Peyer's patch (tissue), 4 donors: ENCODE results near the gene OR2W3. TPM values are rescaled to one million over a fixed set of nuclear protein-coding genes. Genes with fewer than 3 reads are reported as not detected.

ENCODE experiments used
- DNase-seq, 3 donors: peaks; one replicate each; pipeline ENCODE4 v3.0.0-alpha.2; 2017 to 2019
- H3K27ac ChIP-seq, 4 donors: fragments of 200-600 bp; sonication (generic); one replicate each; pipeline ENCODE4 v1.5.1; 2016 to 2019
- H3K27me3 ChIP-seq, 2 donors: fragments of 200-600 bp; sonication (generic); one replicate each; pipeline ENCODE4 v1.5.1; 2019
- H3K36me3 ChIP-seq, 3 donors: fragments of 200-600 bp; sonication (generic); one replicate each; pipeline ENCODE4 v1.5.1; 2016 to 2019
- H3K4me1 ChIP-seq, 4 donors: fragments of 200-600 bp; sonication (generic); one replicate each; pipeline ENCODE4 v1.5.1; 2016 to 2019
- H3K4me3 ChIP-seq, 4 donors: fragments of 200-600 bp; sonication (generic); 1 replicate in 3 of 4; 2 replicates in 1 of 4; pipeline ENCODE4 v1.5.1; 2016 to 2019; ENCODE audit warnings: mild to moderate bottlenecking in 1 of 4
- H3K9me3 ChIP-seq, 4 donors: fragments of 200-600 bp; sonication (generic); one replicate each; pipeline ENCODE4 v1.5.1; 2016 to 2019; ENCODE audit warnings: mild to moderate bottlenecking in 1 of 4
- CTCF ChIP-seq, 6 experiments: fragments of 450-650 bp in 4 of 6; fragments of 200-600 bp in 2 of 6; sonication (generic) in 1 of 6; IDR thresholded peaks; one replicate each; pipeline ENCODE4 v1.5.1; 2017 to 2019; ENCODE audit warnings: antibody characterized with exemption in 6 of 6, mild to moderate bottlenecking in 3 of 6, moderate library complexity in 1 of 6
- POLR2A ChIP-seq, 2 donors: fragments of 450-650 bp; IDR thresholded peaks; one replicate each; pipeline ENCODE4 v1.5.1; 2017; ENCODE audit warnings: antibody characterized with exemption in 2 of 2, mild to moderate bottlenecking in 2 of 2, moderate library complexity in 2 of 2
- total RNA-seq, 4 donors: library from RNA; depleted of rRNA; stranded (reverse); fragments of >200 nt; gene quantifications; one replicate each; pipeline ENCODE4 v1.1.0, GENCODE V29; 2016

The OR2W3 gene
- total RNA-seq, 4 donors from 2014 or later = 2.5 TPM; not detected in 3

- no peak for TF ChIP-seq CTCF (IDR thresholded peaks at IDR 0.05)
- TF ChIP-seq POLR2A (IDR thresholded peaks at IDR 0.05) = no peak
- Histone ChIP-seq H3K4me3 (no peak overlapping the region), H3K36me3 (no peaks in the 10 kb centered on the region), H3K27ac (no peak overlapping the region), H3K9me3 (peaks cover 0 to 10% (median 0%) of the 10 kb centered on the region in 4 donors), H3K27me3 (no peaks in the 10 kb centered on the region), H3K4me1 (no peaks in the 10 kb centered on the region)
- no peak for DNase-seq
These were observed 30.0 kb upstream of the OR2W3 start for GRCh38 chr1:247865416-247865815.

- DNase-seq = no peak
- TF ChIP-seq POLR2A (IDR thresholded peaks at IDR 0.05) (no peak), CTCF (IDR thresholded peaks at IDR 0.05) (no peak)
- Histone ChIP-seq H3K9me3 (peaks cover 0 to 3% (median 0%) of the 10 kb centered on the region in 4 donors), H3K36me3 (no peaks in the 10 kb centered on the region), H3K4me1 (no peaks in the 10 kb centered on the region), H3K27me3 (no peaks in the 10 kb centered on the region), H3K4me3 (no peak overlapping the region), H3K27ac (no peak overlapping the region)
These were observed 12.0 kb upstream of the OR2W3 start for GRCh38 chr1:247883346-247883745.

- no peak for TF ChIP-seq POLR2A (IDR thresholded peaks at IDR 0.05)
- no peak for TF ChIP-seq CTCF (IDR thresholded peaks at IDR 0.05)
- Histone ChIP-seq H3K27me3 (no peaks in the 10 kb centered on the region), H3K4me1 (no peaks in the 10 kb centered on the region), H3K27ac (no peak overlapping the region), H3K4me3 (no peak overlapping the region), H3K9me3 (peaks cover 0 to 3% (median 0%) of the 10 kb centered on the region in 4 donors), H3K36me3 (no peaks in the 10 kb centered on the region)
- no peak for DNase-seq
These were observed 10.5 kb upstream of the OR2W3 start for GRCh38 chr1:247884797-247885413.

GRCh38 chr1:247895976-247896375 lies 589 bp downstream of the OR2W3 start:
- Histone ChIP-seq H3K27me3 (no peaks in the 10 kb centered on the region), H3K4me3 (no peak overlapping the region), H3K9me3 (no peaks in the 10 kb centered on the region), H3K36me3 (no peaks in the 10 kb centered on the region), H3K27ac (no peak overlapping the region), H3K4me1 (no peaks in the 10 kb centered on the region)
- DNase-seq = no peak
- no peak for TF ChIP-seq POLR2A (IDR thresholded peaks at IDR 0.05)
- TF ChIP-seq CTCF (IDR thresholded peaks at IDR 0.05) = no peak

- TF ChIP-seq CTCF (IDR thresholded peaks at IDR 0.05) (no peak), POLR2A (IDR thresholded peaks at IDR 0.05) (no peak)
- no peak for DNase-seq
- H3K4me3 ChIP-seq = no peak overlapping the region
- H3K27me3 ChIP-seq = no peaks in the 10 kb centered on the region
- no peak overlapping the region for H3K27ac ChIP-seq
- H3K36me3 ChIP-seq = no peaks in the 10 kb centered on the region
- no peaks in the 10 kb centered on the region for H3K9me3 ChIP-seq
- no peaks in the 10 kb centered on the region for H3K4me1 ChIP-seq
These were observed 8.7 kb downstream of the OR2W3 start for GRCh38 chr1:247904122-247904521.

GRCh38 chr1:247905181-247905580 lies 9.8 kb downstream of the OR2W3 start:
- no peak for DNase-seq
- TF ChIP-seq CTCF (IDR thresholded peaks at IDR 0.05) (no peak), POLR2A (IDR thresholded peaks at IDR 0.05) (no peak)
- H3K36me3 ChIP-seq = no peaks in the 10 kb centered on the region
- no peaks in the 10 kb centered on the region for H3K27me3 ChIP-seq
- no peak overlapping the region for H3K4me3 ChIP-seq
- no peaks in the 10 kb centered on the region for H3K4me1 ChIP-seq
- H3K9me3 ChIP-seq = no peaks in the 10 kb centered on the region
- H3K27ac ChIP-seq = no peak overlapping the region
